Activated T-helper 1 cell treated with anti-CD3 and anti-CD28 coated beads, Interleukin-2, amount 50 U/mL, for 16 hours (primary cell): ENCODE results near the gene ACVRL1.
"Not testable (repeated sequence)": the region's sequence is repeated elsewhere in the genome, so short reads cannot be mapped to it uniquely, and the experiment has no call there.

Experiments
- DNase-seq, 2 donors: peaks; one replicate each; pipeline ENCODE4 v3.0.0-alpha.2; 2020; ENCODE audit warnings: low read depth in 1 of 2, low spot score in 1 of 2

Gene ACVRL1

DNA sequence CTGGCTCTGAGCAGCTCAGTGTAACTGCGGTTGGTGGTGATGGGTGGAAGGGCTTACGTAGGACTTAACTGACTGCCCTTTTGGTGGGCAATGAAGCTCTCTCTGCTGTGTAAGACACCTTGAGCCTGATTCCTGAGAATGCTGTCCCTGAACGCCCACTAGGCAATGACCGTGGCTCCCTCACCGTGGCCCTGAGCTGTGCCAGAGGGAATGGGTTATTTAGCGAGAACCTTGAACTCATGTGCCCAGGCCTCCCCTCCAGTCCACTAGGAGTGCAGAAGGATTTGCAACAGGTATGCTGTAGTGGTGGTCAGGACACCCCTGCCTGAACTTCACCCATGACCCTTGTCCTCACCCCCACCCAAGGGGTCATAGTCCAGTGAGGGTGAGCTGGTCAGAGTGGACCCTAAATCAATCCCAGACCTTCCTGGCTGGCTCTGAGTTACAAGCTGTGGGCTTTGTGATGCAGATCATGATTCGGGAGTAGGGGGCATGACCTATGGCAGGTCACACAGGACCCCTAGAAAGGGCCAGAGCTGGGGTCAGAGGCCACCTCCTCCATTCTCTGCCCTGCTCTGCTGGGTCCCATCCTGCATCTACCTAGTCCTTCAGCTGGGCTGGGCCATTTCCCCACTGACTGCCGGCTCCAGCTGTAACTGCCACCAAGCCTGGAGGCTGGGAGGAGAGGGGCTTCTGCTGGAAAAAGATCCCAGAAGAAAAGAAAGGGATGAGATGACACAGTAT is 33.9 kb upstream of the ACVRL1 start:
- no peak for DNase-seq

DNA sequence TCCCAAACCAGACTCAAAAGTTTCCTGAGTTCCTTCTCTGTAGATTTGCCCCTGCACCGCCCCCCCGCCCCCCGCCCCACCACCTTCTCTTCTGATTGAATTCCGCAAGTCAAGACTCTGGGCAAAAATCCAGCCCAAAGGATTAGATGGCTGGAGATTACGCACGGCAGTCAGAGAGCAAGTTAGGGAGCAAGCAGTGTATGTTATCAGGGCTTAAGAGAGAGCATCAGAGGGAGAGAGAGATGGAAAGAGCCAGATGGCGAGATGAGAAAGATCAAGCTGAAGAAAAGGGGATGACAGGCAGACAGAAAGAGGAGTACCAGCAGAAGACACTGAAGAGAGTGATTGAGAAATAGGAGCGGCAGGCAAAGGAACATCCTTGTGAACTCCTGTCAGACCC is 33.3 kb upstream of the ACVRL1 start:
- no peak for DNase-seq

DNA sequence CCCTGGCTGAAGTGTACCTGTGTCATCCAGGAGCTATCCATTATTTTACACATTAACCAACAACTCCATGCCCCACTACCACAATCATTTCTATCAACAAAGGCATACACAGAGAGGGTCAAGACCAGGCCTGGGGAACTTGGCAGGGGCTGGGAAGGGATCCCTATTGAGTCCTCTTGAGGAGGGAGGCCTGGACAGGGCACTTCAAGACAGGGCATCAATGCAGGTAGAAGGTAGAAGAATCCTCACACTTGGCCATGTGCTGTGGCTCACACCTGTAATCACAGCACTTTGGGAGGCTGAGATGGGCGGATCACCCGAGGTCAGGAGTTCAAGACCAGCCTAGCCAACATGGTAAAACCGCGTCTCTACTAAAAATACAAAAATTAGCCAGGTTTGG is 32.8 kb upstream of the ACVRL1 start:
- no peak for DNase-seq

DNA sequence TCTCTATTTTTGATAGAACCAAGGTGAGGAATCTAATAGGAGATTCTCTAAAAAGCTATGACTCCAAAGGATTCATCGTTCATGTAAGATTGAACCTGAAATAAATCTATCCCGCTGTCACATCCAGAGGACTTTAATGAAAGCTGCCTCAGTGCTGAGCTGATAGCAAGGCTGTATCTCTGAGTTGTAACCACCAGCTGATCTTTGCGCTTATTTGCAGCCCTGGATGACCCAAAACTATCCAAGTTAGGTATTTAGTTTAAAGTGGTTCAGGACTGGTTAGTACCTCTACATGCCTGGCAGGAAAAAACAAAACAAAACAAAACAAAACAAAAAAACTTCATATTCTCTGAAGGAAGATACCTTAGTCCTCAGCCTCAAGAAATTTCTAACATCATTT is 28.2 kb upstream of the ACVRL1 start:
- DNase-seq = no peak

DNA sequence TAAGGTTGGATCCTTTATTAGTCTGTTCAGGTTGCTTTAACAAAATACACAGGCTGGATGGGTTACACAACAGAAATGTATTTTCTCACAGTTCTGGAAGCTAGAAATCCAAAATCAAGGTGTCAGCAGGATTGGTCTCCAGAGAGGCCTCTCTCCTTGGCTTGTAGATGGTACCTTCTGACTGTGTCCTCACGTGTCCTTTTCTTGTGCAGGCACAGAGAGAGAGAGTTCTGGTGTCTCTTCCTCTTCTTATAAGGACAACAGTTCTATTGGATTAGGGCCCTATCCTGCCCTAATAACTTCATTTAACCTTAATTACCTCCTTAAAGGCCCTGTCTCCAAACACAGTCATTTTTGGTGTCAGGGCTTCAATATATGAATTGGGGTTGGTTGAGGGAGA is 24.0 kb upstream of the ACVRL1 start:
- no peak for DNase-seq

DNA sequence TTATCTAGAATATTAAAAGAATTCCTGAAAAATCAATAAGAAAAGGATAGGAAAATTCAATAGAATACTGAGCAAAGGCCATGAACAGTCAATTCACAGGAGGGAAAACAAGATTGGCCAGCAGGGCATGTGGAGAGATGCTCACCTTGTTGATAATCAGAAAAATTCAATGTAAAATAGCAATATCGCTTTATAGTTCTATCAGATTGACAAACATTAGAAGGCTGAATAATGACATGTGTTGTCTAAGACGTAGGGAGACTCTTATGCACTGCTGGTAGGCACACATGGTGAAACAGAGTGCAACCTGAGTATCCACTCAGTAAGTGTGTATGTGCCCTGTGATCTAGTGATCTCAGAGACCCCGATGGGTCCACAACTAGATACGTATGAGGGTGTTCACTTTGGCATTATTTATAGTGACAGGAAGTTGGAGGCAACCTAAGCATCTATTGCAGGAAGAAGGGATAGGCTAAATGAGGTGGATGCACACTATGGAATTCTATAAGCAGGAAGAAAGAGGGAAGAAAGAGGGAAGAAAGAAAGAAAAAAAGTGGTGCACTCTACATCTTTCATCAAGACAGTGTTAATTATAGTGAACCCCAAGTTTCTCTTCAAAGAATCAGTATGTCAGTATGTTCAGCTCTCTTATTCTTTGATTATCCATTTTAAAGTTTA is 23.2 kb upstream of the ACVRL1 start:
- DNase-seq = no peak

DNA sequence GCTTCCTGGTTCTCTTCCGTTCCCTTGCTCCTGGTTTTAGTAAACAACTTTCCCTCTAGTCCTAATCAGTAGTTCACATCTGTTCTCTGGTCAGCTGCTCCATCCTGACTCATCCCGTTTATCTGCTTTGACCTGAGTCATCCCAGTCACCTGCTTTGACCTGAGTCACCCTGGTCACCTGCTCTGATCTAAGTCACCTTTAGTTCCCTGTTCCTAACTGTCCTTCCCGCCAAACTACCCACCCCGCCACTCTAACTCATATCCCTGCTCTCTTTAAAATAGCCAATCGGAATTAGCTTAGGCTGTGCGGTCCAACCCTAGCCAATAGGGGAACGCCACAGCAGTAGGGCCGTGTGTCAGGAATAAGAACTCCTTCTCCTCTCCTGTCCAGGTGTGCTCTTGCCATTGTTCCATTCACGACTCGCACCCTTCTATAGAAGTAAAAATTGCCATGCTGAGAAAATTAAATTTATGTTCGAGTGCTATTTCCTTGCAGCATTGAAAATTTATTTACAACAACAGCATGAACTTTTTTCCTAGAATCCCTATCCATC is 22.6 kb upstream of the ACVRL1 start:
- no peak for DNase-seq

DNA sequence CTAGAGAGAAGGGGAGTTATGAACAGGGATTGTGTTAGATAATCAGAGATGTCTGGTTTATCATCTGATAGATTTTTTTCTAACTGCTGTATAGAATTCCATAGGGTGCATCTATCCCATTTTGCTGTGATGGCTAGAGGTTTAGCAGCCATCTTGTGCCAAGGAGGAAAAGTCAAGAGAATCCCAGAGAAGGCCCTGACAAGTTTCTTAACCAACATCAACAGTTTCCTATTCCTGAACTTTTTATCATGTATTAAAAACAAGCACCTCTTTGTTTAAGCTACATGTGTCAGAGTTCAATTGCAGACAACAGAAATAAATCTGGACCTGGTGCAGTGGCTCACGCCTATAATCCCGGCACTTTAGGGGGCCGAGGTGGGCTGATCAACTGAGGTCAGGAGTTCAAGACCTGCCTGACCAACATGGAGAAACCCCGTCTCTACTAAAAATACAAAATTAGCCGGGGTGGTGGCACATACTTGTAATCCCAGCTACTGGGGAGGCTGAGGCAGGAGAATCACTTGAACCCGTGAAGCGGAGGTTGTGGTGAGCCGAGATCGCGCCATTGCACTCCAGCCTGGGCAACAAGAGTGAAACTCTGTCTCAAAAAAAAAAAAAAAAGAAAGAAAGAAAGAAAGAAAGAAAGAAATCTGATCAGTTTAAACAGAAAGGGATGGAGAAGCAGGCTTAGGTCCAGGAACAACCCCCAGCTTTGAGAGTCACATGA is 21.8 kb upstream of the ACVRL1 start:
- DNase-seq = not testable (repeated sequence)

DNA sequence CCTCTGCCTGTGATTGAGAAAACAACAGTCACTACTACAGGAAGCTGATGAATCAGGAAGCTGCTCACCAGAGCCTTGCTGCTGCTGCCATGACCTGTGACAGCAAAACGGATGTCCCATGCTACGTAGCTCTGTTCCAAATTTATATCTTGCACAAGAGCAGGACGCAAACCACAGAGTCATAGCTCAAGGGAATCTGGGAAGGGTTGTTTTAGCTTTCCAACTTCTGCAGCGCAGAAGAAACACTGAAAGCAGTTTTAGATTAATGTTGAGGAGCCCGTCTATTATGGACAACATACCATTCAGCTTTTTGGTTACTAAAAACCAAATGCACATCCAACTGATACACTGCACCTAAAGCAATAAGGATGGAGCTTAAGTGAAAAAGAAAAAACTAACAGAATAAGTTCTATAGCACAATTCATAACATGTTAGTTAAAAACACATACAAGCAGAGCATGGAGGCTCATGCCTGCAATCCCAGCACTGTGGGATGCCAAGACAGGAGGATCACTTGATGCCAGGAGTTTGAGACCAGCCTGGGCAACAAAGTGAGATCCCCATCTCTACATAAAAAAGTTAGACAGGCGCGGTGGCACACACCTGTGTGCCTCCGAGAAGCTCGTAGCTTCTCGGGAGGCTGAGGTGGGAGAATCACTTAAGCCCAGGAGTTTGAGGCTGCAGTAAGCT is 21.1 kb upstream of the ACVRL1 start:
- DNase-seq = no peak

DNA sequence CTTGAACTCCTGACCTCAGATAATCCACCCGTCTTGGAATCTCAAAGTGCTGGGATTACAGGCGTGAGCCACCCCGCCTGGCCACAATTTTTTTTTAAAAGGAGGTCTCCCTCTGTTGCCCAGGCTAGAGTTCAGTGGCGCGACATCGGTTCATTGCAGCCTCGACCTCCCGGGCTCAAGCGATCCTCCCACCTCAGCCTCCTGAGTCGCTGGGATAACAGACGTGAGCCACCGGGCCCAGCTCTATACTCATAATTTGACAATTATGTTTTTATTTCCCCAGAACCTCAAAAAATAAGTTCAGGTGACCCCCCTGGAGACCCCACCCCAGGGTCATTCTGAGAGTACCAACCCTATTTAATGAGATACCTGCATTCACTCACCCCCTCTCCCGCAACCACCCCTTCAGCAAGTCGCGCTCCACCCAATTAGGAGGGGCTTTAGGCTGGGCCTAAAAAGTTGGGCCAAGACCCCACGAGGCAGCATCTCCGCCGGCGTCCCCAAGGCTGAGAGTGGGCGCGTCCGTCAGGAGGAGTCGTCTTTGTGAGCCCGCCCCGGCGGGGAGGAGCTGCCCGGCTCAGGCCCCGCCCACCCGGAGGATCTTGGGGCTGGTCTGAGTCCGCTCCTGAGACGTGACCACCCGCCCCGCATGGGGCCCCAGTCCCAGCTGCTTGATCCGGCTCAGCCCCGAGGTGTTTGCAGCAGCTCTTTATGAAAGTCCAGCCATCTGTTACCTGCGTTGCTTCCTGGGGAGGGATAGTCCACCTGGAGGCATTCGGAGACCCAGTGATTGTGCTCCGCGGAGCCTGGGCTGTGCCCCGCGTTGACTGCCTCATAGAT is 19.6 kb upstream of the ACVRL1 start, which contains the start of gene ANKRD33:
Gene ANKRD33 (plus strand): TSS at position 628 of the 840 bp plus-strand sequence. CDS start 84 bp downstream, at position 712.
- DNase-seq = no peak

DNA sequence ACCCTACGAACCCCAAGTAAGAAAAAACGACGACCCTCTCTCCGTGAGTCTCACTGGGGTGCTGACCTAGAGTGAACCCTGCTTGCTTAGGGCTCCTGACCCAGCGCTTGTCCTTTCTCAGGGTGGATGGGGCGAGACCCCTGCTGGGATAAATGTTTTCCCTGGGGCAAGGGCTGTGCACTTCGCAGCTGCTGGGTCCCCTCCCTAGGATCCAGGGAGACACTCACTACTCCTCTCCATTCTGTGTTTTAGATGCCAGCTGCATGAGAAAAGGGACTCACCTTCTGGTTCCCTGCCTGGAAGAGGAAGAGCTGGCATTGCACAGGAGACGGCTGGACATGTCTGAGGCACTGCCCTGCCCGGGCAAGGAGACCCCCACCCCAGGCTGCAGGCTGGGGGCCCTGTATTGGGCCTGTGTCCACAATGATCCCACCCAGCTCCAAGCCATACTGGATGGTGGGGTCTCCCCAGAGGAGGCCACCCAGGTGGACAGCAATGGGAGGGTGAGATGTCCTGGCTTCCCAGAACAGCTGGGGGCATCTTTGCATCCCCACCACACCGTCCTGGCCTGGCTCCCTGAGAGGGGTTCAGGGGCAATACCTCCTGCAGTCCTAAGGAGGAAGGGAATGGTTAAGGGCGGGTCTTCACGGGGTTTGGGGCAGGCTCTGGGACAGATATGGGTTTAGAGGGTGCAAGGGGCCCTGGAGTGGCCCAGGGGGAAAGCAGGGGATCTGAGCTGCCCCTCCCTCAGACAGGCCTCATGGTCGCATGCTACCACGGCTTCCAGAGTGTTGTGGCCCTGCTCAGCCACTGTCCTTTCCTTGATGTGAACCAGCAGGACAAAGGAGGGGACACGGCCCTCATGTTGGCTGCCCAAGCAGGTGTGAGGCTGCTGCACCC is 18.7 kb upstream of the ACVRL1 start:
- no peak for DNase-seq

DNA sequence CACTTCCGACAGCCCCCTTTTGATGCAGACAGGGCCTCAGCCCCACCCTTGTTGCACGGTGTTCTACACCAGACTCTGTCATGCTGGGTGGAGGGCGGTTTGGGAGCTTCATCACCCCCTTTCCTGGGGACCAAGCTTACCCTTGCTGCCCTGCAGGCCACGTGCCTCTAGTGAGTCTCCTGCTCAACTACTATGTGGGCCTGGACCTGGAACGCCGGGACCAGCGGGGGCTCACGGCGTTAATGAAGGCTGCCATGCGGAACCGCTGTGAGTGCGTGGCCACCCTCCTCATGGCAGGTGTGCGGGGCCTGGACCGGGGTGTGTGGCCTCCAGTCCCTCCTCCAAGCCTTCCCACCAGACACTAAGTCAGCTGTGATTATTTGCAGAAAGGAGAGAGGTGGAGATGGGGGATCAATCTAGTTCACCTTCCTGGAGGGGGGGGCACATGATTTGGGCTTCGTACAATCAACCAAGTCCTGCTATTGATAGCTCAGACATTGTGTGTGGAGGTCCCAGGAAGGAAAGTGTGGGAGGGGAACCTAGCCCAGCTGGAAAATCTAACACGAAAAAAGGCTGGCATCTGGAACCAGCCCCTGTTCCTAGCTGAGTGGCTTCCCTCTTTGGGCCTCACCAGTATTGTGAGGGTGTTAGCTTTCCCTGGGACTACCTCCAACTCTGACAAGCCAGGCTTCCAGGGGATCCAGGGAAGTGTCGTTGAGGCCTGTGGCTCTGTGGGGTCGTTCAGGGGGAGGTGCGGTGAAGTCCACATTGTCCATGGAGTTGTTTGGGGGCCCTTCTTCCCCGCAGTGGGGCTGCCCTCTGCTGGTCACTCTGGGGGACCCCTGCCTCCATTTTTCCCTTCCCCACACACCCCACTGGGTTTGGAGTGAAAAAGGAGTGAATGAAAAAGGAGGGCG is 17.8 kb upstream of the ACVRL1 start:
- DNase-seq = no peak

DNA sequence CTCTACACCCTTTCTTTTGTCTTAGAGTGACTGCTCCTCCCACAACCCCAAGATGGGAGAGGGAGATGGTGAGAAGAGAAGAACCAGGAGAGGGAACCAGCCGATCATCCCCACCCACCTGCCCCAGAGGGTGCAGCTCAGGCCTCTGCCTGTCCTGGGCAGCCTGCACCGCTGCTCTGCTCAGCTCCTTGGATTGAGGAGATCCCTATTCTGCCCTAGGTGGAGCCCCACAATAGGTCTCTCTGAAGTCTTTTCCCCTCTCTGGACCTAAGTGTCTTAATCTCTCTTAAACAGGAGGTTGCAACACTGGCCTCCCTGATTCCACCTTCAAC is 17.2 kb upstream of the ACVRL1 start:
- no peak for DNase-seq

DNA sequence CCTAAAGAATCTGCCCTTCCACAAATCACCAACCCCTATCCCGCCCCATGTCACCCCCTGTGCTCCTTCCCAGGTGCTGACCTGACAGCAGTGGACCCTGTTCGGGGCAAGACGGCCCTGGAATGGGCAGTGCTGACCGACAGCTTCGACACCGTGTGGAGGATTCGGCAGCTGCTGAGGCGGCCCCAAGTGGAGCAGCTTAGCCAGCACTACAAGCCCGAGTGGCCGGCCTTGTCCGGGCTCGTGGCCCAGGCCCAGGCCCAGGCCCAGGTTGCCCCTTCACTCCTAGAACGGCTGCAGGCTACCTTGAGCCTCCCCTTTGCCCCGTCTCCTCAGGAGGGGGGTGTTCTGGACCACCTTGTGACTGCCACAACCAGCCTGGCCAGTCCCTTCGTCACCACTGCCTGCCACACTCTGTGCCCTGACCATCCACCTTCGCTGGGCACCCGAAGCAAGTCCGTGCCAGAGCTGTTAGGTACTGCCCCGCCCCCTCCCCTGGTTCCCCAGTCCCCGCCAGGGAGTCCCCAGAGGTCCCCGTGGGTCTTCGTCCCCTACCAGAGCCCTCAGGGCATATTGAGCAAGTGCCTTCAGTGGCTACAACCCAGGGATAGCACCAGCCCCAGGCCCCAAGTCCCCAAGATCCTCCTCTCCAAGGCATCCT is 16.7 kb upstream of the ACVRL1 start:
- no peak for DNase-seq

DNA sequence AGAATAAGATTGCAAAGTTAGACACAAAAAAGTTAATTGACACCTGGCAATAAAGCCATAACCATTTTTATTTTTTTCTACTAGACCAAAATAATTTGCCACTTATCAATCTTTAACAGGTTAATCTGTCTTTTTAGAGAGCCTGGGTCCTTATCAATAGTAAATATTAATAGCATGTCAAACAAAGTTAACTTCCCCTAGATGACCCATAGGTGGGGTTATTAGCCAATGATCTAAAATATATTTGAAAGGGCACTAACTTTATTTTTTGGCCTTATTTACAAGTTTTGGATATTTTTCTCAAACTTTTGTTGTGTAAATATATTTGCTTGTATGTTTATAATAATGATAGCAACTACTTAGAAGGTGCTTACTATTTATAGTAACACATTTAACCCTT is 15.5 kb upstream of the ACVRL1 start:
- DNase-seq = no peak

DNA sequence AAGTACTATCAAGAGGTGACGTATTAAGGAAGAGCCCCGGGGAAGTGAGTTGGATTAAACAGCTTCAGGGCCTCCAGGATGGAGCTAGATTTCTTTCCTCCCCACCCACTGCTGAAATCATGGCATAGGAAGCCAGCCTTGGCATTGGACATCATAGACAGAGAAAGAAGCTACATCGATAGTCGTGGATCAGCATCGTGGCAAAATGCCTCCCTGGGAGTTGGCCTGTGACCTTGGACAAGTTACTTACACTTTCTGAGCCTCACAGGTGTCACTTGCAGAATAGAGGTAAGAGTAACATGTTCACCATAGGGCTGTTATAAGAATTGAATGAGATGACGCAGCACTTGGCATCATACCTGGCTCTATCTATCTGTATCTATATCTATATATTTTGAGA is 13.5 kb upstream of the ACVRL1 start:
- DNase-seq = no peak

DNA sequence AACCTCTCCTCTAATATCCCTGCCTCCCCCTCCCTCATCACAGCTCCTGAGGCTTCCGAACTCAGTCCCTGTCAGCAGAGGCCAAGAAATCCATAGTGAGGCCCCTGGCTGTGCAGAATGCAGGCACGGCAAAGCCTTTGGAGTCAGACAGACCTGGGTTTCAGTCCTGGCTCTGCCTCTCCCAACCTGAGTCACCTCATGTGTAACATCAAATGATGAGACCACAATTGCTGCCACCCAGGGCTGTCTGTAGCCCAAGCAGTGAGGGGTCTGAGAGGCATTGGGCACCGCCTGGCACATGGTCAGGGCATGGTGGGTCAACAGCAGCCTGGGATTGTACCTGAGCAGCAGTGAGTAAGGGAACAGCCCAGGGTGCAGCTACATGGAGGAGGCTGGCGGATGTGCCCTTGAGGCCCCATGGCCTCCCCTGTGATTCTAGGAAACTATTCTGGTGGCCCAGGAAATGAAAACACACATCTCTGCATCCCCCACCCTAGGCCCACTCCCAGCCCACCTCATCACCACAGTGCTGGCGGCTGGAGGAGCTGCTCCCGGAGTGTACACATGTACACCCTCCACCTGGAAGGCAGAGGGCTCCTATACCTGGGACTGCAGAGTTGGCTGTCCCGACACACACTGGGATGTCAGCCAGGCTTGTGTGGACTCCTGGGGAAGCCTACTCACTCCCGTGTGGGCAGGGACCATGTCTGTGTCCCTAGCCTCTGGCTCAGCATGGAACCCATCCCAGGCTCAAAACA is 11.7 kb upstream of the ACVRL1 start:
- DNase-seq = no peak
